Measurements from ENCODE around the gene CERK. TPM values are rescaled to one million over a fixed set of nuclear protein-coding genes. Genes with fewer than 3 reads are reported as not detected.

CERK gene
- total and polyA plus RNA-seq, 2 of the 13 experiments (the other 11 are each of a cell fraction or from before 2014, with no cell fraction given), result 40.3 to 41.9 TPM

DNA sequence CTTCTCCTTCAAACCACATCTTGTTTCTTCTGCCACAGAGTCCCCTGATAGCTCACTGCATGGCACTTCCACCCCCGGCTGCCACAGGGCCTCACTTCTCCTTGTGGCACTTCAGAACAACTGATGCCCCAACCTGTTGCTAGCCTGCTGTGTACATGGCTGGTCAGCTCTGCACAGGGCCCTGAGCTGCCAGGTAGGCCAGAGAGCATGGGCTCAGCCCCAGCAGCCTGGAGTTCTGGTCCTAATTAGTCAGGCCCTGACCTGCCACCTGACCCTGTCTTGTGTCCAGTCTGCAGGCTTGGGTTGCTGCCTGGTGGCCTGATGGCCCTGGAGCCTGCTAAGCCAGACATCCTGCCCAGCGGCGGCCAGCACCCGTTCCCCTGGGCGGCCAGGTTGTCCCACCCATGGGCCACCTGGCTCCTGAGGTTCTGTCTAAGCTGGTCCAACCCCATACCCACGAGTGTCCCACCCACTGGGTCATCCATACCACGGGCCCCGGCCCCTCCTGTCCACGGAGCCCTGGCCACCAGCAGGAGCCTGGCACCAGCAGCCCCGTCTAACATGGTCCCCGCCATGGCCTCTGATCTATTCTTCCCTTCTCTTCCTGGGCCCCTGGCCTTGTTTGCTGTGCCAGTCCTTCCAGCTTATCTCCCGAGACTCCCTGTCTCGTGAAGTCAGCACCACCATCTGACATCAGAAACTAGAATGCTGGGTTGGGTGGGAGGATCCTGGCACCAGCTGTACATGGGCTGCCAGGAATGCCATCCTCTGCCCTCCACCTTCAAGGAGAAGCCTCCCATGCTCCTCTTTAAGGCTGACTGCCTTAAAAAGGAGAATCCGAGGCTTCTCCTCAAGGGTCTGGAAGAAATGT is 3.1 kb upstream of the CERK start (continued):
- TF ChIP-seq, protein P1, sequence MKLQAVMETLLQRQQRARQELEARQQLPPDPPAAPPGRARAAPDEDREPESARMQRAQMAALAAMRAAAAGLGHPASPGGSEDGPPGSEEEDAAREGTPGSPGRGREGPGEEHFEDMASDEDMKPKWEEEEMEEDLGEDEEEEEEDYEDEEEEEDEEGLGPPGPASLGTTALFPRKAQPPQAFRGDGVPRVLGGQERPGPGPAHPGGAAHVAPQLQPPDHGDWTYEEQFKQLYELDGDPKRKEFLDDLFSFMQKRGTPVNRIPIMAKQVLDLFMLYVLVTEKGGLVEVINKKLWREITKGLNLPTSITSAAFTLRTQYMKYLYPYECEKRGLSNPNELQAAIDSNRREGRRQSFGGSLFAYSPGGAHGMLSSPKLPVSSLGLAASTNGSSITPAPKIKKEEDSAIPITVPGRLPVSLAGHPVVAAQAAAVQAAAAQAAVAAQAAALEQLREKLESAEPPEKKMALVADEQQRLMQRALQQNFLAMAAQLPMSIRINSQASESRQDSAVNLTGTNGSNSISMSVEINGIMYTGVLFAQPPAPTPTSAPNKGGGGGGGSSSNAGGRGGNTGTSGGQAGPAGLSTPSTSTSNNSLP (IDR thresholded peaks at IDR 0.05; ENCODE audit: low read depth, low read length), result no peak
- TF ChIP-seq NR2F1 (CRISPR knock-in tag; IDR thresholded peaks at IDR 0.05) (no peak), SMAD9 (CRISPR knock-in tag; IDR thresholded peaks at IDR 0.05) (no peak), CHD4 (IDR thresholded peaks at IDR 0.05; ENCODE audit: borderline replicate concordance, low read length) (no peak), PHF21A (CRISPR knock-in tag; IDR thresholded peaks at IDR 0.05) (no peak), ZFY (CRISPR knock-in tag; IDR thresholded peaks at IDR 0.05) (0 out of 2 replicates have a peak, but pooled peaks have one; percentile 9), JUND (CRISPR knock-in tag; IDR thresholded peaks at IDR 0.05) (no peak), AKAP8 (CRISPR knock-in tag; IDR thresholded peaks at IDR 0.05) (0 out of 2 replicates have a peak, but pooled peaks have one; percentile 60), SIX4 (CRISPR knock-in tag; IDR thresholded peaks at IDR 0.05) (no peak), ZNF335 (CRISPR knock-in tag; IDR thresholded peaks at IDR 0.05) (no peak), EEA1 (CRISPR knock-in tag; IDR thresholded peaks at IDR 0.05; ENCODE audit: borderline replicate concordance) (0 out of 2 replicates have a peak, but pooled peaks have one; percentile 38)
- TF ChIP-seq, protein P2, sequence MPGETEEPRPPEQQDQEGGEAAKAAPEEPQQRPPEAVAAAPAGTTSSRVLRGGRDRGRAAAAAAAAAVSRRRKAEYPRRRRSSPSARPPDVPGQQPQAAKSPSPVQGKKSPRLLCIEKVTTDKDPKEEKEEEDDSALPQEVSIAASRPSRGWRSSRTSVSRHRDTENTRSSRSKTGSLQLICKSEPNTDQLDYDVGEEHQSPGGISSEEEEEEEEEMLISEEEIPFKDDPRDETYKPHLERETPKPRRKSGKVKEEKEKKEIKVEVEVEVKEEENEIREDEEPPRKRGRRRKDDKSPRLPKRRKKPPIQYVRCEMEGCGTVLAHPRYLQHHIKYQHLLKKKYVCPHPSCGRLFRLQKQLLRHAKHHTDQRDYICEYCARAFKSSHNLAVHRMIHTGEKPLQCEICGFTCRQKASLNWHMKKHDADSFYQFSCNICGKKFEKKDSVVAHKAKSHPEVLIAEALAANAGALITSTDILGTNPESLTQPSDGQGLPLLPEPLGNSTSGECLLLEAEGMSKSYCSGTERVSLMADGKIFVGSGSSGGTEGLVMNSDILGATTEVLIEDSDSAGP (CRISPR knock-in tag; IDR thresholded peaks at IDR 0.05; ENCODE audit: borderline replicate concordance), result 0 out of 2 replicates have a peak, but pooled peaks have one; percentile 13
- TF ChIP-seq, protein P3, sequence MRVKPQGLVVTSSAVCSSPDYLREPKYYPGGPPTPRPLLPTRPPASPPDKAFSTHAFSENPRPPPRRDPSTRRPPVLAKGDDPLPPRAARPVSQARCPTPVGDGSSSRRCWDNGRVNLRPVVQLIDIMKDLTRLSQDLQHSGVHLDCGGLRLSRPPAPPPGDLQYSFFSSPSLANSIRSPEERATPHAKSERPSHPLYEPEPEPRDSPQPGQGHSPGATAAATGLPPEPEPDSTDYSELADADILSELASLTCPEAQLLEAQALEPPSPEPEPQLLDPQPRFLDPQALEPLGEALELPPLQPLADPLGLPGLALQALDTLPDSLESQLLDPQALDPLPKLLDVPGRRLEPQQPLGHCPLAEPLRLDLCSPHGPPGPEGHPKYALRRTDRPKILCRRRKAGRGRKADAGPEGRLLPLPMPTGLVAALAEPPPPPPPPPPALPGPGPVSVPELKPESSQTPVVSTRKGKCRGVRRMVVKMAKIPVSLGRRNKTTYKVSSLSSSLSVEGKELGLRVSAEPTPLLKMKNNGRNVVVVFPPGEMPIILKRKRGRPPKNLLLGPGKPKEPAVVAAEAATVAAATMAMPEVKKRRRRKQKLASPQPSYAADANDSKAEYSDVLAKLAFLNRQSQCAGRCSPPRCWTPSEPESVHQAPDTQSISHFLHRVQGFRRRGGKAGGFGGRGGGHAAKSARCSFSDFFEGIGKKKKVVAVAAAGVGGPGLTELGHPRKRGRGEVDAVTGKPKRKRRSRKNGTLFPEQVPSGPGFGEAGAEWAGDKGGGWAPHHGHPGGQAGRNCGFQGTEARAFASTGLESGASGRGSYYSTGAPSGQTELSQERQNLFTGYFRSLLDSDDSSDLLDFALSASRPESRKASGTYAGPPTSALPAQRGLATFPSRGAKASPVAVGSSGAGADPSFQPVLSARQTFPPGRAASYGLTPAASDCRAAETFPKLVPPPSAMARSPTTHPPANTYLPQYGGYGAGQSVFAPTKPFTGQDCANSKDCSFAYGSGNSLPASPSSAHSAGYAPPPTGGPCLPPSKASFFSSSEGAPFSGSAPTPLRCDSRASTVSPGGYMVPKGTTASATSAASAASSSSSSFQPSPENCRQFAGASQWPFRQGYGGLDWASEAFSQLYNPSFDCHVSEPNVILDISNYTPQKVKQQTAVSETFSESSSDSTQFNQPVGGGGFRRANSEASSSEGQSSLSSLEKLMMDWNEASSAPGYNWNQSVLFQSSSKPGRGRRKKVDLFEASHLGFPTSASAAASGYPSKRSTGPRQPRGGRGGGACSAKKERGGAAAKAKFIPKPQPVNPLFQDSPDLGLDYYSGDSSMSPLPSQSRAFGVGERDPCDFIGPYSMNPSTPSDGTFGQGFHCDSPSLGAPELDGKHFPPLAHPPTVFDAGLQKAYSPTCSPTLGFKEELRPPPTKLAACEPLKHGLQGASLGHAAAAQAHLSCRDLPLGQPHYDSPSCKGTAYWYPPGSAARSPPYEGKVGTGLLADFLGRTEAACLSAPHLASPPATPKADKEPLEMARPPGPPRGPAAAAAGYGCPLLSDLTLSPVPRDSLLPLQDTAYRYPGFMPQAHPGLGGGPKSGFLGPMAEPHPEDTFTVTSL (CRISPR knock-in tag; IDR thresholded peaks at IDR 0.05; ENCODE audit: borderline replicate concordance), result no peak

Data from HepG2 (cell line).